GM12878 (cell line): ENCODE measurements around the gene RMND5A. TPM values are rescaled to one million over a fixed set of nuclear protein-coding genes. Genes with fewer than 3 reads are reported as not detected.

Experiments used
- ATAC-seq: fragments of 200-7000 bp; cut with Tn5 transposase; 3 replicates; pipeline ENCODE4 v1.9.1; 2020; ENCODE audit warnings: mild to moderate bottlenecking, moderate library complexity
- BruUV-seq: library from RNA; stranded (reverse); fragments of 400-500 nt; replicated peaks from 2 replicates; lab custom pipeline; 2021; lab: Mats Ljungman, UMichigan
- CTCF ChIA-PET: fragments of 300-600 bp; sonication (Branson Sonifier 250); formaldehyde crosslinking; extraction: SDS; loops from one replicate; lab custom pipeline; 2021; ENCODE audit warnings: inconsistent platforms; lab: Yijun Ruan, JAX
- POLR2A ChIA-PET: fragments of 350-600 bp; formaldehyde crosslinking; extraction: SDS; loops from one replicate; lab custom pipeline; 2021; ENCODE audit warnings: inconsistent platforms; lab: Charles Lee
- RAD21 ChIA-PET: fragments of 300-600 bp; sonication (Branson Sonifier 250); formaldehyde crosslinking; loops from one replicate; lab custom pipeline; 2023; ENCODE audit warnings: antibody characterized with exemption; ENCODE audit not compliant: unreplicated experiment; lab: Charles Lee
- SMC1A ChIA-PET: fragments of 300-600 bp; sonication (Branson Sonifier 250); formaldehyde crosslinking; loops from one replicate; lab custom pipeline; 2023; ENCODE audit not compliant: unreplicated experiment, uncharacterized antibody; lab: Charles Lee
- DNase-seq: peaks from one replicate; pipeline ENCODE4 v3.0.0-alpha.2; 2011; ENCODE audit warnings: low read depth, low spot score
- FAIRE-seq: peaks from 3 replicates; lab custom pipeline; 2011; peaks lifted over from hg19 to GRCh38; lab: Jason Lieb, UNC
- H2AFZ ChIP-seq: 2 replicates; pipeline ENCODE4 v1.6.0; 2011; ENCODE audit warnings: low read depth, low read length, control low read depth; ENCODE audit not compliant: control insufficient read depth
- H3K27ac ChIP-seq: 2 replicates; pipeline ENCODE4 v1.5.1; 2011; ENCODE audit warnings: control low read depth; ENCODE audit not compliant: control insufficient read depth, insufficient read depth
- H3K27me3 ChIP-seq, 2 experiments: replicated peaks in 1 of 2; 2 replicates each; pipeline versions ENCODE4 v1.6.0 to v1.6.1; 2011; ENCODE audit warnings: low read length in 1 of 2; ENCODE audit not compliant: control insufficient read depth in 2 of 2, insufficient read depth in 2 of 2
- H3K36me3 ChIP-seq, 2 experiments: 2 replicates each; pipeline ENCODE4 v1.5.1; 2011; ENCODE audit warnings: low read length in 1 of 2; ENCODE audit not compliant: control insufficient read depth in 2 of 2, insufficient read depth in 2 of 2
- H3K4me1 ChIP-seq: 2 replicates; pipeline ENCODE4 v1.6.1; 2011; ENCODE audit warnings: mild to moderate bottlenecking, low read length, moderate library complexity, mixed read lengths; ENCODE audit not compliant: control insufficient read depth, insufficient read depth
- H3K4me2 ChIP-seq: 2 replicates; pipeline ENCODE4 v1.6.0; 2011; ENCODE audit warnings: control low read depth; ENCODE audit not compliant: control insufficient read depth, insufficient read depth
- H3K4me3 ChIP-seq: fragments of 200-600 bp; sonication (generic); 2 replicates; pipeline ENCODE4 v1.5.1; 2016
- H3K79me2 ChIP-seq: 2 replicates; pipeline ENCODE4 v1.6.0; 2011; ENCODE audit warnings: low read length; ENCODE audit not compliant: control insufficient read depth, insufficient read depth
- H3K9ac ChIP-seq: 2 replicates; pipeline ENCODE4 v1.8.0; 2011; ENCODE audit warnings: low read length, control low read depth, mixed read lengths; ENCODE audit not compliant: control insufficient read depth, insufficient read depth
- H3K9me3 ChIP-seq: replicated peaks from 3 replicates; pipeline ENCODE4 v1.5.1; 2011; ENCODE audit warnings: mild to moderate bottlenecking, low read length; ENCODE audit not compliant: control insufficient read depth, insufficient read depth
- H4K20me1 ChIP-seq: 2 replicates; pipeline ENCODE4 v1.6.0; 2011; ENCODE audit not compliant: control insufficient read depth, insufficient read depth
- BHLHE40 ChIP-seq, 2 experiments: fragments of 450-650 bp in 1 of 2; IDR thresholded peaks; 2 replicates each; pipeline ENCODE4 v1.6.1; 2011 to 2017; ENCODE audit warnings: low read depth in 2 of 2, borderline replicate concordance in 1 of 2, improper control_type of control experiment in 1 of 2, low read length in 1 of 2, mild to moderate bottlenecking in 1 of 2
- CBX5 ChIP-seq: sonication (generic); IDR thresholded peaks from 2 replicates; pipeline ENCODE4 v1.6.1; 2016; ENCODE audit warnings: low read depth, moderate library complexity, mild to moderate bottlenecking, inconsistent platforms
- CHD2 ChIP-seq: IDR thresholded peaks from 2 replicates; pipeline ENCODE4 v1.6.1; 2011; ENCODE audit warnings: low read depth, low read length, improper control_type of control experiment, borderline replicate concordance
- FOS ChIP-seq: IDR thresholded peaks from 3 replicates; pipeline ENCODE4 v1.6.1; 2011; ENCODE audit warnings: borderline replicate concordance; ENCODE audit not compliant: insufficient read length; ENCODE audit errors: extremely low read depth
- KDM1A ChIP-seq: fragments of 200-600 bp; sonication (generic); IDR thresholded peaks from 2 replicates; pipeline ENCODE4 v1.6.1; 2016; ENCODE audit warnings: borderline replicate concordance
- NFYA ChIP-seq: IDR thresholded peaks from 2 replicates; pipeline ENCODE4 v1.6.1; 2011; ENCODE audit warnings: low read depth, mild to moderate bottlenecking, low read length, improper control_type of control experiment, borderline replicate concordance
- NR2F1 ChIP-seq: fragments of 450-650 bp; conservative IDR thresholded peaks from 2 replicates; pipeline ENCODE4 v1.6.1; 2017; ENCODE audit warnings: mild to moderate bottlenecking
- PBX3 ChIP-seq: IDR thresholded peaks from 2 replicates; pipeline ENCODE4 v1.6.1; 2011; ENCODE audit warnings: mild to moderate bottlenecking, low read depth, low read length, moderate library complexity; ENCODE audit not compliant: insufficient replicate concordance
- POLR2A ChIP-seq: IDR thresholded peaks from 2 replicates; pipeline ENCODE4 v1.6.1; 2011; ENCODE audit warnings: low read depth, mild to moderate bottlenecking, low read length
- POLR2AphosphoS5 ChIP-seq: IDR thresholded peaks from 2 replicates; pipeline ENCODE4 v1.6.1; 2011; ENCODE audit warnings: mild to moderate bottlenecking, low read length, inconsistent platforms
- RAD21 ChIP-seq: IDR thresholded peaks from 2 replicates; pipeline ENCODE4 v1.6.1; 2011; ENCODE audit warnings: mild to moderate bottlenecking, low read depth, low read length, moderate library complexity; ENCODE audit not compliant: insufficient read depth
- RELA ChIP-seq: fragments of 450-650 bp; IDR thresholded peaks from 2 replicates; pipeline ENCODE4 v1.8.0; 2014; ENCODE audit warnings: borderline replicate concordance; ENCODE audit not compliant: partially characterized antibody
- STAT3 ChIP-seq: IDR thresholded peaks from 2 replicates; pipeline ENCODE4 v1.6.1; 2011; ENCODE audit warnings: low read depth, low read length, improper control_type of control experiment
- TCF12 ChIP-seq: IDR thresholded peaks from 2 replicates; pipeline ENCODE4 v1.6.1; 2011; ENCODE audit warnings: low read depth, mild to moderate bottlenecking, low read length
- ZSCAN29 ChIP-seq: fragments of 450-650 bp; IDR thresholded peaks from 2 replicates; pipeline ENCODE4 v1.6.1; 2017; ENCODE audit warnings: mild to moderate bottlenecking, moderate library complexity
- whole genome bisulfite sequencing: methylation state at CpG from one replicate; pipeline ENCODE4 v1.1.6; 2016; ENCODE audit warnings: low lambda C conversion rate; ENCODE audit not compliant: insufficient replicate concordance, insufficient coverage; ENCODE audit errors: missing lambda C conversion rate; 5-methylcytosine and 5-hydroxymethylcytosine counted together
- in situ Hi-C: fragments of 300-500 bp; cut with MboI; formaldehyde crosslinking; loops from 9 replicates; pipeline ENCODE4 v1.14.3; 2018; ENCODE audit warnings: mixed read lengths
- intact Hi-C: fragments of 100-400 bp; cut with micrococcal nuclease; formaldehyde crosslinking; loops from one replicate; pipeline ENCODE4 v1.14.2; 2022; ENCODE audit not compliant: unreplicated experiment
- polyA plus RNA-seq, 11 experiments: library from polyadenylated mRNA; depleted of rRNA in 4 of 11; unstranded in 6 of 11; stranded (reverse) in 5 of 11; fragments of >200 nt; fragmentation: Nextera tagmentation in 4 of 11; fragmentation: Illumina TruSeq in 1 of 11; extraction: Ambion mirVana in 4 of 11; extraction: Trizol in 1 of 11; gene quantifications; 1 replicate in 1 of 11; 2 replicates in 10 of 11; pipeline versions ENCODE4 v1.2.1 to v1.2.3, GENCODE V29; 2011 to 2016; ENCODE audit warnings: inconsistent platforms in 2 of 11, missing spikeins in 2 of 11, low read depth in 1 of 11
- total RNA-seq, 4 experiments: library from RNA; depleted of rRNA in 3 of 4; stranded (reverse); fragments of >200 nt in 3 of 4; fragmentation: Illumina TruSeq in 1 of 4; extraction: Trizol in 1 of 4; gene quantifications; 2 replicates each; pipeline versions ENCODE4 v1.2.1 to v1.2.3, GENCODE V29; 2013 to 2021
- TF ChIP-seq, protein P1 (sequence below): fragments of 450-650 bp; IDR thresholded peaks from 2 replicates; pipeline ENCODE4 v1.6.1; 2014; ENCODE audit warnings: mild to moderate bottlenecking
- TF ChIP-seq, protein P2 (sequence below): IDR thresholded peaks from 2 replicates; pipeline ENCODE4 v1.6.1; 2012; ENCODE audit warnings: low read depth, low read length, improper control_type of control experiment
- TF ChIP-seq, protein P3 (sequence below): fragments of 150-350 bp; IDR thresholded peaks from 2 replicates; pipeline ENCODE4 v1.6.1; 2016; ENCODE audit warnings: low read depth, low read length

Gene RMND5A
- total and polyA plus RNA-seq, 10 of the 15 experiments (the other 5 are each of a cell fraction or from before 2014, with no cell fraction given) = 8.3 to 33.6 (median 23.2) TPM

DNA sequence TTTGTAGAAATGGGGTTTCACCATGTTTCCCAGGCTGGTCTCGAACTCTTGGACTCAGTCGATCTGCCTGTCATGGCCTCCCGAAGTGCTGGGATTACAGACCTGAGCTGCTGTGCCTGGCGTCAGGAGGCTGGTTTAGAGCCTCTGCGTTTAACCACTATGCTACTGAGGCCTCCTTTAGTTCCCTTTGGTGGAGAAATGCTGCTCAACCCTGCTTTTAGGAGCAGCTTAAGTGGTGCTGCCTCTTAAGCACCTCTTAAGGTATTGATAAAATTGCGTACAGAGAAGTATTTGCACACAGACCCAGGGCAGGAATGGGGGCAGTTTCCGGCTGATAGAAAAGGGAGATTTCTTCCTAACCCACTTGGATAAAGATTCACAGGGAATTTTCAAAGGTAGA, 62.7 kb downstream of the RMND5A start:
- Histone ChIP-seq H2AFZ (no peak overlapping the region), H4K20me1 (no peaks in the 10 kb centered on the region), H3K4me1 (peaks cover 12% of the 10 kb centered on the region), H3K9me3 (no peaks in the 10 kb centered on the region), H3K36me3 (no peaks in the 10 kb centered on the region), H3K4me2 (no peak overlapping the region), H3K27ac (no peak overlapping the region), H3K79me2 (no peaks in the 10 kb centered on the region), H3K4me3 (no peak overlapping the region), H3K27me3 (no peaks in the 10 kb centered on the region), H3K9ac (no peak overlapping the region)
- in situ Hi-C loops = no loop called here
- WGBS = 77% methylated on average over 7 of the region's 7 CpGs
- no peak for DNase-seq
- FAIRE-seq = no peak
- intact Hi-C loops = no loop called here
- BruUV-seq = no TSS peak
- ChIA-PET SMC1A (interaction anchor here (1.1 to 1.9 kb wide), 3 partner anchors 14 to 22 kb away, joined by 4 to 7 read pairs (median 7); no protein-coding TSS in a partner anchor), POLR2A (interaction anchor here (1.0 kb wide), 1 partner anchor 13 kb away, joined by 3 read pairs; no protein-coding TSS in a partner anchor), RAD21 (no interaction called here), CTCF (interaction anchor here (2.7 kb wide), 1 partner anchor 18 kb away, joined by 13 read pairs; no protein-coding TSS in a partner anchor)
- no peak for ATAC-seq
- TF ChIP-seq CHD2 (no peak), TCF12 (no peak), FOS (no peak), NR2F1 (no peak), CBX5 (no peak), ZSCAN29 (no peak), KDM1A (no peak), POLR2AphosphoS5 (no peak), PBX3 (no peak), POLR2A (no peak), STAT3 (no peak), NFYA (no peak), BHLHE40 (IDR thresholded peaks at IDR 0.05; ENCODE audit: borderline replicate concordance in 1 of 2, low read depth in 2 of 2, low read length in 1 of 2) (no peak), RELA (no peak), RAD21 (no peak)
- TF ChIP-seq, protein P1, sequence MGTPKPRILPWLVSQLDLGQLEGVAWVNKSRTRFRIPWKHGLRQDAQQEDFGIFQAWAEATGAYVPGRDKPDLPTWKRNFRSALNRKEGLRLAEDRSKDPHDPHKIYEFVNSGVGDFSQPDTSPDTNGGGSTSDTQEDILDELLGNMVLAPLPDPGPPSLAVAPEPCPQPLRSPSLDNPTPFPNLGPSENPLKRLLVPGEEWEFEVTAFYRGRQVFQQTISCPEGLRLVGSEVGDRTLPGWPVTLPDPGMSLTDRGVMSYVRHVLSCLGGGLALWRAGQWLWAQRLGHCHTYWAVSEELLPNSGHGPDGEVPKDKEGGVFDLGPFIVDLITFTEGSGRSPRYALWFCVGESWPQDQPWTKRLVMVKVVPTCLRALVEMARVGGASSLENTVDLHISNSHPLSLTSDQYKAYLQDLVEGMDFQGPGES = no peak
- TF ChIP-seq, protein P2, sequence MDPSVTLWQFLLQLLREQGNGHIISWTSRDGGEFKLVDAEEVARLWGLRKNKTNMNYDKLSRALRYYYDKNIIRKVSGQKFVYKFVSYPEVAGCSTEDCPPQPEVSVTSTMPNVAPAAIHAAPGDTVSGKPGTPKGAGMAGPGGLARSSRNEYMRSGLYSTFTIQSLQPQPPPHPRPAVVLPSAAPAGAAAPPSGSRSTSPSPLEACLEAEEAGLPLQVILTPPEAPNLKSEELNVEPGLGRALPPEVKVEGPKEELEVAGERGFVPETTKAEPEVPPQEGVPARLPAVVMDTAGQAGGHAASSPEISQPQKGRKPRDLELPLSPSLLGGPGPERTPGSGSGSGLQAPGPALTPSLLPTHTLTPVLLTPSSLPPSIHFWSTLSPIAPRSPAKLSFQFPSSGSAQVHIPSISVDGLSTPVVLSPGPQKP = no peak
- TF ChIP-seq, protein P3, sequence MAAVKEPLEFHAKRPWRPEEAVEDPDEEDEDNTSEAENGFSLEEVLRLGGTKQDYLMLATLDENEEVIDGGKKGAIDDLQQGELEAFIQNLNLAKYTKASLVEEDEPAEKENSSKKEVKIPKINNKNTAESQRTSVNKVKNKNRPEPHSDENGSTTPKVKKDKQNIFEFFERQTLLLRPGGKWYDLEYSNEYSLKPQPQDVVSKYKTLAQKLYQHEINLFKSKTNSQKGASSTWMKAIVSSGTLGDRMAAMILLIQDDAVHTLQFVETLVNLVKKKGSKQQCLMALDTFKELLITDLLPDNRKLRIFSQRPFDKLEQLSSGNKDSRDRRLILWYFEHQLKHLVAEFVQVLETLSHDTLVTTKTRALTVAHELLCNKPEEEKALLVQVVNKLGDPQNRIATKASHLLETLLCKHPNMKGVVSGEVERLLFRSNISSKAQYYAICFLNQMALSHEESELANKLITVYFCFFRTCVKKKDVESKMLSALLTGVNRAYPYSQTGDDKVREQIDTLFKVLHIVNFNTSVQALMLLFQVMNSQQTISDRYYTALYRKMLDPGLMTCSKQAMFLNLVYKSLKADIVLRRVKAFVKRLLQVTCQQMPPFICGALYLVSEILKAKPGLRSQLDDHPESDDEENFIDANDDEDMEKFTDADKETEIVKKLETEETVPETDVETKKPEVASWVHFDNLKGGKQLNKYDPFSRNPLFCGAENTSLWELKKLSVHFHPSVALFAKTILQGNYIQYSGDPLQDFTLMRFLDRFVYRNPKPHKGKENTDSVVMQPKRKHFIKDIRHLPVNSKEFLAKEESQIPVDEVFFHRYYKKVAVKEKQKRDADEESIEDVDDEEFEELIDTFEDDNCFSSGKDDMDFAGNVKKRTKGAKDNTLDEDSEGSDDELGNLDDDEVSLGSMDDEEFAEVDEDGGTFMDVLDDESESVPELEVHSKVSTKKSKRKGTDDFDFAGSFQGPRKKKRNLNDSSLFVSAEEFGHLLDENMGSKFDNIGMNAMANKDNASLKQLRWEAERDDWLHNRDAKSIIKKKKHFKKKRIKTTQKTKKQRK = no peak
